ENCODE data around the gene NMRK2. TPM values are rescaled to one million over a fixed set of nuclear protein-coding genes. Genes with fewer than 3 reads are reported as not detected.
"Not testable (repeated sequence)": the region's sequence is repeated elsewhere in the genome, so short reads cannot be mapped to it uniquely, and the experiment has no call there.

The NMRK2 gene
- total RNA-seq, 1 donor, result not detected

- no peak for TF ChIP-seq CTCF (IDR thresholded peaks at IDR 0.05; ENCODE audit: insufficient read depth, low read length)
- no peak overlapping the region for H3K4me3 ChIP-seq (ENCODE audit: low read depth, low read length)
- no peak for DNase-seq (ENCODE audit: low read depth)
Observed at GRCh38 chr19:3949997-3950859, 17.4 kb downstream of the NMRK2 start.

- no peak for TF ChIP-seq CTCF (IDR thresholded peaks at IDR 0.05; ENCODE audit: insufficient read depth, low read length)
- H3K4me3 ChIP-seq (ENCODE audit: low read depth, low read length), result no peak overlapping the region
- DNase-seq (ENCODE audit: low read depth), result no peak
Observed at GRCh38 chr19:3950871-3951861, 18.3 kb downstream of the NMRK2 start.

DNA sequence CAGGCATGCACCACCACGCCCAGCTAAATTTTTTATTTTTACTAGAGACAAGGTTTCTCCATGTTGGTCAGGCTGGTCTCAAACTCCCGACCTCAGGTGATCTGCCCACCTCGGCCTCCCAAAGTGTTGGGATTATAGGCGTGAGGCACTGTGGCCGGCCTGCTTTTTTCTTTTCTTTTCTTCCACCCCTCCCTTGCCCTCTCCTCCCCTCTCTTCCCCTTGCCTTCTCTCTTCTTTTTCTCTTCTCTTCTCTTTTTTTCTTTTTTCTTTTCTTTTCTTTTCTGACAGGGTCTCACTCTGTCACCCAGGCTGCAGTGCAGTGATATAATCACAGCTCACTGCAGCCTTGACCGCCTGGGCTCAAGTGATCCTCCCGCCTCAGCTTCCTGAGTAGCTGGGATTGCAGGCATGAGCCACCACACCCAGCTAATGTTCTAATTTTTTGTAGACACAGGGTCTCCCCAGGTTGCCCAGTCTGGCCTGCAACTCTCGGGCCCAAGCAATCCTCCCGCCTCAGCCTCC is 19.9 kb downstream of the NMRK2 start:
- DNase-seq (ENCODE audit: low read depth); H3K4me3 ChIP-seq (ENCODE audit: low read depth, low read length): not testable (repeated sequence)

- no peak overlapping the region for H3K4me3 ChIP-seq (ENCODE audit: low read depth, low read length)
- DNase-seq (ENCODE audit: low read depth), result no peak
- no peak for TF ChIP-seq CTCF (IDR thresholded peaks at IDR 0.05; ENCODE audit: insufficient read depth, low read length)
Observed at GRCh38 chr19:3954107-3954506, 21.2 kb downstream of the NMRK2 start.

DNA sequence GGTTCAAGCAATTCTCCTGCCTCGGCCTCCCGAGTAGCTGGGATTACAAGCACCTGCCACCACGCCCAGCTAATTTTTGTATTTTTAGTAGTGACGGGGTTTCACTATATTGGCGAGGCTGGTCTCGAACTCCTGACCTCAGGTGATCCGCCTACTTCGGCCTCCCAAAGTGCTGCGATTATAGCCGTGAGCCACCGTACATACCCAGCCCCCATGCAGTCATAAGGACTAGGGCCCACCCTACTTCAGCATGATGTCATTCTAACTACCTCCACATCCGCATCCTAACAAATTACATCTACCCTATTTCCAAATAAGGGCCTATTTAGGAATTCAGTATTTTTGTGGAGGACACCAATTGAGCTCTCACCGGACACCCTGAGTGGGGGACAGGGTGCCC is 22.4 kb downstream of the NMRK2 start:
- not testable (repeated sequence) for DNase-seq (ENCODE audit: low read depth); H3K4me3 ChIP-seq (ENCODE audit: low read depth, low read length)

- no peak overlapping the region for H3K4me3 ChIP-seq (ENCODE audit: low read depth, low read length)
- DNase-seq (ENCODE audit: low read depth), result no peak
- no peak for TF ChIP-seq CTCF (IDR thresholded peaks at IDR 0.05; ENCODE audit: insufficient read depth, low read length)
Observed at GRCh38 chr19:3955688-3956087, 22.8 kb downstream of the NMRK2 start.

DNA sequence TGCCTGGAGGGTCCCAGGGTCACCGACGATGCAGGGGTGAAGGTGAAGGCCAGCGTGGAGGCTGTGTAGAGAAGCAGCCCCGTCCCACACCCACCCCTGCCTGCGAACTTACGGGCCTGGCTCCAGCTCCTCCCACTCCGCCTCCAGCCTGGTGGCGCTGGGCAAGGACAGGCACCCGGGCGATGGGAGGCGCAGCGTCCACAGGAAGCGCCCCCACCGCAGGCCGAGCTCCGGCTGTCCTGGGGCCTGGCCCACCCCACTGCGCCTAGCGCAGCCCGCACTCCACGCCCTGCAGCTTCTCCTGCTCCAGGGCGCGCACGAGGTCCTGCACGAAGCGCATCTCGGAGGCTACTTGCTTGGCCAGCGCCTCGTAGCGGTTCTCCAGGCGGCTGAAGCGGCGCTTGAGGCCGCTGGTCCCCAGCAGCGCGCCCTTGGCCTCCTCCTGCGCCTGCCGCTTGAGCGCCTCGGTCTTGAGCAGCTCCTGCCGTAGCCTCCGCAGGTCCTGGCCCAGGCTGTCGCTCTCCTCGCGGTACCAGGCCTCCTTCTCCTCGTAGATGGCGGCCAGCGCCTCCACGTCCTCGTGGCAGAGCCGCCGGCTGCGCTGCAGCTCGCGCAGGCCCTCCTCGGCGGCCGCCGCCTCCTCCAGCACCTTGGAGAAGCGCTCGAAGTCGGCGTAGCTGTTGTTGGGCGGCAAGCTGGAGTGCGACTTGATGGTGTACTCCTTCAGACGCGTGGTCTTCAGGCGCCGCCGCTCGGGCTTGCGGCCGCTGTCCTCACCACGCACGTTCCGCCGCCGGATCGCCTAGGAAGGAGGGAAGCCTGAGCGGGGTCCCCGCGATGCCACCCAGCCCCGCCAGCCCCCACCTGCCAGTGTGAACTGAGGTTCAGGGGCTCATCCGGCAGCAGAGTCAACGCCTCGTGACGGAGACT is 26.2 kb downstream of the NMRK2 start:
- TF ChIP-seq CTCF (IDR thresholded peaks at IDR 0.05; ENCODE audit: insufficient read depth, low read length), result no peak
- H3K4me3 ChIP-seq (ENCODE audit: low read depth, low read length), result no peak overlapping the region
- DNase-seq (ENCODE audit: low read depth), result no peak

Measured in fibroblast of the aortic adventitia (primary cell).